Suppressor macrophage treated with lipopolysaccharide for 1 hour (primary cell): Measurements from ENCODE around the gene RIBC2.
"Not testable (repeated sequence)": the region's sequence is repeated elsewhere in the genome, so short reads cannot be mapped to it uniquely, and the experiment has no call there.

Experiments
- DNase-seq, 3 donors: peaks; one replicate each; pipeline ENCODE4 v3.0.0-alpha.2; 2020 to 2022

The RIBC2 gene, protein sequence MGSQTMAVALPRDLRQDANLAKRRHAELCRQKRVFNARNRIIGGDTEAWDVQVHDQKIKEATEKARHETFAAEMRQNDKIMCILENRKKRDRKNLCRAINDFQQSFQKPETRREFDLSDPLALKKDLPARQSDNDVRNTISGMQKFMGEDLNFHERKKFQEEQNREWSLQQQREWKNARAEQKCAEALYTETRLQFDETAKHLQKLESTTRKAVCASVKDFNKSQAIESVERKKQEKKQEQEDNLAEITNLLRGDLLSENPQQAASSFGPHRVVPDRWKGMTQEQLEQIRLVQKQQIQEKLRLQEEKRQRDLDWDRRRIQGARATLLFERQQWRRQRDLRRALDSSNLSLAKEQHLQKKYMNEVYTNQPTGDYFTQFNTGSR

DNA sequence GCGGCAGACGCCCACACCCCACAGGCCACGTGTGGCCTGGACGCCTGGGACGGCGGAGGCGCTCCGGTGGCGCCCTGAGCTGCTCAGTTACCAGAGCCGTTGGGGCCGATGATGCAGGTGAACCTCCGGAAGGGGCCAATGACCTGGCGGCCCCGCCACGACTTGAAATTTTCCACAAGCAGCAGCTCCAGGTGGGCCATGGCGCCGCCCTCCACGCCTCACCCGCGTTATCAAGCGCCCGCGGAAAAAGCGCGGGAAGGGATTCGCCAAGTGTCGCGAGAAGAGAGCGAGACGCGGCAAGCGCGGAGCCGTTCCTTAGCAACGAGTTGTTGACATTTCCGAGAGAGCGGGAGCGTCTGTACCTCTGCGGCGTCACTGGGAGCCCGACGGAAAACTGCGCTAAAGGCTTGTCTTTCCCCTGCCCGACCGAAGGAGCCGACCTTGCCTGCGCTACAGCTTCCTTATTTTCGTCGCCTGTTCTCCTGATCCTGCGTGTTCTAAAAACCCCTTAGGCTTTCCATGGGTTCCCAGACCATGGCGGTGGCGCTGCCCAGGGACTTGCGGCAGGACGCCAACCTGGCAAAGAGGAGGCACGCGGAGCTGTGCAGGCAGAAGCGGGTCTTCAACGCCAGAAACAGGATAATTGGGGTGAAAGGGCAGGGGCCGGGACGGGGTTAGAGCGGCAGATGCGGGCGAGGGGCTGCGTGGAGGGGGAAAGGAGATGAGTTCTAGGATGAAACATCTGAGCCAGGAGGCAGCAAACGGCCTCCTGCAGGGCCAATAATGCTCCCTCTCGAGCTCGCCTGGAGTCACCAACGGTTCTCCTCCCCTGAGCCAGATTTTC, at the start of gene RIBC2, which contains the start of gene SMC1B:
Gene RIBC2 (plus strand): TSS at position 326 of the 844 bp plus-strand sequence. CDS start 194 bp downstream, at position 520.
Gene SMC1B (minus strand): TSS at position 232 of the 844 bp plus-strand sequence. CDS start 32 bp downstream, at position 200.
- DNase-seq = peak; percentile 83 to 90 (median 85)

DNA sequence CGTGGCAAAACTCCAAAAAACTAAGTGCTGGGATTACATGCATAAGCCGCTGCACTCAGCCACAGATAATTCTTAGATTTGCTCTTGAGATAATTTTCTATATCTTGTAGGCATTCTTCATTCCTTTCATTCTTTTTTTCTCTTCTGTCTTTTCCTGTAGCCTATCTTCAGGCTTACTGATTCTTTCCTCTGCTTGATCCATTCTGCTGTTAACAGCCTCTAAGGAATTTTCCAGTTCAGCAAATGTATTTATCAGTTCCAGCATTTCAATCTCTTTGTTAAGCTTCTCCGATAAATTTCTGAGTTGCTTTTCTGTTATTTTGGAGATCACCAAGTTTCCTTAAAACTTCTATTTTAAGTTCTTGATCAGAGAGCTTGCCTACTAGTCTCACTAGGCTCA, 46.8 kb upstream of the RIBC2 start:
- no peak for DNase-seq

DNA sequence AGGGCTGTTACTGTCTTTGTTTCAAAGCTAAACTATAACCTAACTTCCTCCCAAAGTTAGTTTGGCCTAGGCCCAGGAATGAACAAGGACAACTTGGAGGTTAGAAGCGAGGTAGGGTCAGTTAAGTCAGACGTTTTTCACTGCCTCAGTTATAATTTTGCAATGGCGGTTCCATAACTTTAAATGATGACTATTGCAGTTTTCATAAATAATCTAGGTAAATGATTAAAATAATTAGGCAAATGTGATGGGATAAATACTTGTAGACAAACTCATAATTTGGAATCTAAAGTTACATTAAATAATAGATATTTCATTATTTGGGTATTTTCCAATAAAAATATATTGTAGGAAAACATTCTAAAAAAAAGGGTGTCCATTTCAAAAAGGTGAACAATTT, 39.9 kb upstream of the RIBC2 start:
- not testable (repeated sequence) for DNase-seq

DNA sequence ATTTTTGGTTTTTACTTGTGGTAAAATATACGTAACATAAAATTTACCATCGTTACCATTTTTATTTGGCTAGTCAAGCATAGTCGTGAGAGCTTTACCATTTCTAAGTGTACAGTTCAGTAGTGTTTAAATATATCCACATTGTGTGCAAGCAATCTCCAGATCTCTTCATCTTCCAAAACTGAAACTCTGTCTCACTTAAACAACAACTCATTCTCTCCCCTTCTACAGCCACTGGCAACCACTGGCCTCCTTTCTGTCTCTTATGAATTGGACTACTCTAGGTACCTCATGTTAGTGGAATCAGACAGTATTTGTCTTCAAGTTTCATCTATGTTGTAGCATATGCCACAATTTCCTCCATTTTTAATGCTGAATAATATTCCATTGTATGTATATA, 37.5 kb upstream of the RIBC2 start:
- no peak for DNase-seq

DNA sequence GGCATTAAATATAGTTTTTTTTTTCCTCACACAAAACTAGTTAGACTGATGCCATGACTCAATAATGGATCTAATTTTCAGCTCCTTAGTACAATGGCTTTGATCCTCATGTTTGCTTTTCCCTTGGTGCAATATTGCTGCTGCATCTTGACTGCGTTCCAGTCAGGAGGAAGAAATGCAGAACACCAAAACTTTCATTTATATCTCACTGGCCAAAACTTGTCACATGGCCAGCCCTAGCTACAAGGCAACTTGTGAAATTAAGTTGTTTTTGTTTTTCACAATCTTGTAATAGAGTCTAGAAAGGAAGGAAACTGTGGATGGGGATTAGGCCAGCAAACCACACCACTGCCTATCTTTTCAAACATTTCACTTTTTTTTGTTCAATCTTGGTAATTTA, 36.8 kb upstream of the RIBC2 start:
- peak; percentile 56 to 79 (median 77) for DNase-seq

DNA sequence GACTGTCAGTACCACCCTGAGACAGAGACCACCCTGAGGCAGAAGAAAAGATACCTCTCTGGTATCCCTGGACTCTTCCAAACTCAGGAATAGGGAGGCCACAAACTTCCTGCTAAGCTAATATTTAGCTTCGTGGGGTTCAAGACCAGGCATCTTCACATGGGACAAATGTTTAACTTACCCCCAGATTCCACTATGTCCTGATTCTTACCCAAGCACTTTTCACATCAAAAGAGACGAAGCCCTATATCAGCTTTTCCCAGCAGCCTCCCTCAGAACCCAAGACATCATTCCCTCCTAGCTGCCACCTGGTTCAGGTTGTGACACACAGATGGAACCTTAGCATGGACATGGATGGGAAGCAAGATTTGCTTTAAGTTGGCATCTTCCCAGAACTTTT, 32.1 kb upstream of the RIBC2 start:
- DNase-seq = no peak

DNA sequence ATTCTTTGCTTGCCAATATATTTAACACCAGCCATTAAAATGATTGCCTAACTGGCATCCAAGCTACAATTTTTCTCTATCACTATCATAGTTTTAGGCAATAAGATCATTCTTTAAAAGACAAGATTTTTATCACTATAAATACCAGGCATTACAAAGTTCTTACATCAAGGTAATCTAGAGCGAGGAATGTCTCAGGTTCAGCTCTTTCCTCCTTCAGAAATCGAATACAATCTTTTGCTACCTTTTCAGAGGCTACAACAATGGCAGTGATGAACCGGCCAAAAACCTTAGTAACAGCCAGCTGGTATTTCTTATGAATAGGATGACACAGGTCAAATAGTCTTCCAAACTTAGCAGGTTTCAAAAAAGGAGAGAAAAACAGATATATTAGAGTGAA, 23.9 kb upstream of the RIBC2 start:
- no peak for DNase-seq

DNA sequence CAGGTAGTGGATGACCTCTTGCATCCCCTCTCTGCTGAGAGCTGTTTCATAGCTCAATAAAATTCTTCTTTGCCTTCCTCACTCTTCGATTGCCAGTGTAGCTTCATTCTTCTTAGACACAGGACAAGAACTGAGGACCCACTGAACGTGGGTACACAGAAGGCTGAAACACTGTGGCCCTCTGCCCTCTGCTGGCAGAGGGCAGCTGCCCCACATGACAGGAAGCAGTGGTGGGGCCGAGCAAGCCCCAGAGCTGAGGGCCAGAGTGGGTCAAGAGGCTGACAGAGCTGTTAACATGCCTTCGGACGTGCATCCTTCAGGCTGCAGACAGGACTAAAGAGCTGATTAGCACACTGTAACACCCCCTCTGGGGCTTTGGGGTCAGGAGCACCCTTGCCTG, 15.7 kb upstream of the RIBC2 start:
- peak in 2 of 3 donors; percentile 31 to 35 for DNase-seq

DNA sequence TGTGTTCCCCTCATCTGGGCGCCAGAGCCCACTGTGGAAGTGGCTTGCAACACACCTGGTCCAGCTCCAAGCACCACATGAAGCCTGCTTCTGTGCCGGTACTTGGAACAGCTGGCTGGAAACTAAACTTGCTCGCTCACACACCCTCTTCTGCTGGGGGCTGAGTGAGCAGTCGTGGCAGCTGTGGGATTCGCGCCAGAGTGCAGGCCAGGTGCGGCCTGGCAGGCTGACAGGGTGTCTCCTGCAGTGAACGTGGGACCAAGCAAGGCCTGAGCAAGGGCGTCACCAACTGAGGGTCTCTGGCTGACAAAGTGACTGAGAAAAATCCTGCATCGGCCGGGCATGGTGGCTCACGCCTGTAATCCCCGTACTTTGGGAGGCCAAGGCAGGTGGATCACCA, 15.3 kb upstream of the RIBC2 start:
- no peak for DNase-seq

DNA sequence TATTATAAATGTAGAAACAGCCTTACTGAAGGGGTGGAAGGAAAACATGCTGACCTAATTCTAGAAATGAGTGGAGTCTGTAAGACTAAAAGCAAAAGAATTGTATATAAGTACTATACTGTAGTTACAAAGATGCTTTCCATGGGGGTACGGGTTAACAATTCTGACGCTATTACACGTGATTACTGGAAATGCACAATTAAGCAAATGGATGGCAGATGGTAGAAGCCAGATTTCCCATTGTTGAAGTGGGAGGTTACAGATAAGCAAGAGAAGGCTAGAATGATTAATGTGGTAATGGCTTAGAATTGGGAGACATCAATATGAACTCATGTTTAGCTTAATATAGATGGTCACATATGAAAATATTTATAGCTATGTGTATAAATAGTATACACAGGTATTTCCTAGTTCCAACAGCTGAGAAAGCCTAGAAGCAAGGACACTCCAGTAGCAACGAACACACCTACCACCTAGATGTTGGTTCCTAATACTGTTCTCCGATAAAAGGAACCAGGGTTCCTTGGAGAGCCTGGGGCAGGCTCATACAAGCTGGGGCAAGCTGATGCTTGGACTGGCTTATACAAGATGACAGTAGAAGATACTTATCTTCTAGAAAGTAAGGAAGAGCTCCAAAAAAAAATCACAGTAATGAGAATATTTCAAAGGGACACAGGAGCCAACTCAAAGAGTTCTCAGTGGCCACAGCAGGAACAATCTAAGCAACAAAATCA, 13.6 kb upstream of the RIBC2 start:
- no peak for DNase-seq

DNA sequence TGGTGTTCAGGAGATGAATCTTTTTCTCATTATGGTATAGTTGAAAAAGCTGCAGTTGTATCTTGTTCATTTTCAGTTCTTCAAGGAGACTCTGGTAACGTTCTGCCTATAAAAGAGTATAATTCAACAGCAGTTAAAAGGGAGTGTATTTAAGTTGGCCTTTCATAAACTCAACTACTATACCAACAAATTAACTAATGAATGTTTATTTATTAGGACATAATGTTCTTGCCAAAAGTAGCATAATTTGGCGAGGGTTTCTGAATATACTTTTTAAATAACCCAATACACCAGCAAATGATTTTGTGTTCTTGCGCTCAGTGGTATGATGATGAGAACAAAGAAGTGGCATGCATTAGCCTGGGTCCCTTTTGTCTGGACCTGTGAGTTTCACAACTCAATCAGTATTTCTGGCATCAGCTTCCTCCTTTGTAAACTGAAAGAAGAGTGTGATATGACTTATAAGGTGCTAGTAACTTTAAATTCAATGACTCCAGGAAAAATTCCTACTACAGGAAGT, 11.0 kb upstream of the RIBC2 start:
- DNase-seq = peak in 1 of 3 donors; percentile 18

DNA sequence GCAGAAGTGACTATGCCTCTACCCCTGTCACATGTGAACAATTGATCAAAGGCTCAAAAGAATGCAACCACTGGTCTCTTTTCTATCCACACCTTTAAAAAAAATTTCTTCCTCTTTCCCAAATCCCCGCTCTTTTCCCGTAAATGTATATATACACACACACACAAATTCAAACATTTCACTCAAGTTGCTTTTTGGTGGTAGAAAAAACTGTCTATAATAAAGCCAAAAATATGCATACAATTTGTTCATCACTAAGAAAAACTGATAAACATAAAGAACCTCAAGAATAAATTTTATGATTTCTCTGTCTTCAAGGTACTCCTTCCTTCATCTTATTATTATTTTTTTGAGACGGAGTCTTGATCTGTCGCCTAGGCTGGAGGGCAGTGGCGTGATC, 5.7 kb upstream of the RIBC2 start:
- DNase-seq = no peak

DNA sequence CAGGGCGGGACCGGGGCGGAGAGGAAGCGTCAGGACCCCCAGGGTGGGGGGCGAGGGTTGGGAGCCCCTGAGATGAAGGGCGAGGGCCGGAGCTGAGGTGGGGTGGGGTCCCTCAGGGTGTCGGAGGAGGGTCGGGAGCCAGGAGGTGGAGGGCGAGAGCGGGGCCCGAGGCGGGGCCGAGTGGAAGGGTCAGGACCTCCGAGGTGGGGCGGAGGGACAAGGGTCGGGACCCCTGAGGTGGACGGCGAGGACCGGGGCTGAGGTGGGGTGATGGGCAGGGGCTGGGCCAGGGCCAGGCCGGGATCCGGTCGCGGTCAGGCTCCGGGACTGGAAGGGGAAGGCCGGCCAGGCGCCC, 503 bp upstream of the RIBC2 start:
- no peak for DNase-seq

DNA sequence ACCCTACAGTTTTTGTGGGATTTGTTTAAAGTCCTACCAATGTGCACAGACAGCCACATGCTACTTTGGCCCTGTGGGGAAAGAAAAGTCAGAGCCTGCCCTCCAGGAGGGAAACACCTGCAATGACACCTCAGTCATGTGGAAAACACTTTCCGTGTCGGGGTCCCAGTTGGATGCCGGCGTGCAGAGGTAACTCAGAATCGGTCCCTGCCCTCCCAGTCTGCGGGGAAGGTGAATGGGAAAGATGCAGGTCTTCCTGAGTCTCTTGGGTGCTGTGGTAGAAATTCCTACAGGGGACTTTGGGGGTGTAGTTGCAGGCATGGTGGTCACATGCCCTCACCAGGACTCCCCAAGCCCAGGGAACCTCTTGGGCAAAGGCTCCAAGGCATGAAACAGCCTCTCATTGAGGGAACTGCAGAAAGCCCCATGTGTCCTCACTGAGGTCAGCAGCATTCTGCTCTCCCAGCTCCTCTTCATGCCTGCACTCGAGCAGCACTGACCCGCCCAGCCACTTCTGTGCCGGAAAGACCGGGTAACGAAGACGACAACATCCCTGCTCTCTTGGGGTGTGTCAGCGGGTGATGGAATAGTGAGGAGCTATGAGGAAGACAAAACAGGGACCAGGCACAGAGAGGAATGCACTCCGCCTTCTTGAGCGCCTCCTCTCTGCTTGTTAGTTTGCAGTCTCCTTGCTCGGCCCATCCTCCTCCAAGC, 4.7 kb downstream of the RIBC2 start:
- DNase-seq = no peak

DNA sequence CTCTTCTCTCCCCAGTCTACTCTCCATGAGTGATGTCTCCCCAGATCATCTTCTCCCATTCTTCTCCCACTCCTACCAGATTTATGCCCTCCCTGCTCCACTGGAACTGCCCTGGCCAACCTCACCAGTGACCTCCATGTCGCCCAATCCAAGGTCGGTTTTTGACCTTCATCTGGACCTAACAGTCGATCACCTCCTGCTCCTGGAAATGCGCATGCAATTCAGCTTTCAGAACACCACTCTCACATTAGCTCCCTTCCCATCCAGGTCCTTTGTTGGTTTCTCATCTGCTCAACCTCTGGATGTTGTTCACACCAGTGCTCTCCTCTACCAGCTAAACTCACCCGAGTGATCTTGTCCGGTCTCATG, 5.3 kb downstream of the RIBC2 start:
- no peak for DNase-seq

DNA sequence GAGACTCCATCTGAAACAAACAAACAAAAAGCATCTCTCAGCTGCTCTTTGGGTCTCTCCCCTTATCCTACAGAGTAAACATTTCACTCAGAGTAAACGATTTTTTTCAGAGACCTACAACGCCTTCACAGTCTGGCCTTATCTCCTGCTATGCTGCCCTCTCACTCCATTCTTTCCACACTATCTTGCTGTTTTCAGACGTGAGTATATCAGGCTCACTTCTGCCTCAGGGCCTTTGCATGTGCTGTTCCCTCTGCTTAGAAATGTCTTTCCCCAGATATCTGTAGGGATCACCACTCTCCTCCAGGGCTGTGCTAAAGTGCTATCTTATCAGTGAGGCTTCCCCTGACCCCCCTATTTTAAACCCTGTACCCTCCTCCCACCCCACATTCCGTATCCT, 6.5 kb downstream of the RIBC2 start:
- DNase-seq = no peak

DNA sequence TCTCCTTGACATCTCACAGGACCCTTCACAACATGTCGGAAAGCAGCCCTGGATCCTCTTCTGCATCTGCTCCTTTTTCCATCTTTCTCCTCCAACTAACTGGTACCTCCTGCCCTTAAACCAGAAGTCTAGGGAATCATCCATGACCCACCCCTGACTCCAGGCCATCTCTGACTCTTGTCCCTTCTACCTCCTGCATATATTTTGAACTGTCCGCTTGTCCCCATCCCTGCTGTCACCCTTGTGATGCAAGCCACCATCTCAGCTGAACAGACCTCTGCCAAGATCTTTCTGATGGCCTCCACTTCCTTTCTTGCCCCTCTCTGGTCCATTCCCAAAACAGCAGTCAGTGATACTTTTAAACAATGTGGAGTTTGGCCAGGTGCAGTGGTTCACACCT, 7.0 kb downstream of the RIBC2 start:
- no peak for DNase-seq

DNA sequence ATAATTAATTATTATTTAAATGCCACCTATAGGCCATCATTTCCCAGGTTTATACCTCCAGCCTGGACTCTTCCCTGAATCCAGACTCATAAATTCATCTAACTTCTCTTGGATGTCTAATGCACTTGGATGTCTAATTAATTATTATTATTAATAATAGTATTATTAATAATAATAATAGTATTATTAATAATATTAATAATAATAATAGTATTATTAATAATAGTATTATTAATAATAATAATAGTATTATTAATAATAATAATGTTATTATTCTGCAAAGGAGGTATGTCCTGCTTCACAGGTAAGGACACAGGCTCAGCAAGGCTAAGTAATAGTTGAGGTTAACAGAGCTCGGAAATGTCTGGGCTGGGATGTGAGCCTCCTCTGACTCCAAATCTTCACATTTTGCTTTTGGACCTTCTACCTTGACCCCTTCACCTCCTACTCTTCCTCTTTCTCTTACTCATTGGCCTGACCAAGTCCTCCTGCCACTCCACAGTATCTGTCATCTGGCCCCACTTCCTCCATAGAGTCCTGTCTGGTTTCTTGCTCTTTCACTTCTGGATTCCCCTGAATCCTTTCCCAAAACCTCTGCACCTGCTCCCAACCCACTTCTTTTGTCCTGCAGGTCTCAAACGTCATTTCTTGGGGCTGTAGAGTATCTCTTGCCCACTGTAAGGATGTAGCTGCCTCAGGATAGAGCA, 8.0 kb downstream of the RIBC2 start:
- DNase-seq = peak; percentile 60 to 69 (median 65)

DNA sequence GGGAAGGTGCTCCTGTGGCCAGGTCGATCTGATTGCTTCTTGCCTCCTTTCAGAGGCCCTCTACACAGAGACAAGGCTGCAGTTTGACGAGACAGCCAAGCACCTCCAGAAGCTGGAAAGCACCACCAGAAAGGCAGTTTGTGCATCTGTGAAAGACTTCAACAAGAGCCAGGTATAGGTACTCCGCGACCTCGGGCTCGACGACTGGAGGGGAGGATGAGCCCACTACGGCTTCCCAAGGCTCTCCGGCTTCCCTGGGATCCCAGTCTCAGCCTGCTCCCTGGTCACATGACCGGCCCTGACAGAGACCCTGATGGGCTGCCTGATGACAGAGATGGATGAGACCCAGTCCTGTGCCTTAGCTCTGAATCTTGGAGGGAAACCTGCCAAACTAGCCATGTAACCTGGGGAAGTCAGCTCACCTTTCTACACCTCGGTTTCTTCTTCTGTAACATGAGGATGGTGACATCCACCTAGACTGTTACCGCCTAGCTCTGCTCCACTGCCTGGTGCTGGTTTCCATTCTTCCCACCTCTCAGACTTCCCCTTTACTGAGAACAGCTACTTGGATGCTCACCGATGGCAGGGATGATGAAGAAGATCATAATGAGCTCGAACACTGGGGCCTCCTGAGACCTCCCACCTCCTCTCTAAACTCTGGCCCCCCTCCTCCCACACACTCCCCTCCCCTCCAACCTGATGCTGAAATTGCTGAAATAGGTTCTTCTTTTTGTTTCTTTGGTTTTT, 8.9 kb downstream of the RIBC2 start:
- peak in 1 of 3 donors; percentile 16 for DNase-seq

DNA sequence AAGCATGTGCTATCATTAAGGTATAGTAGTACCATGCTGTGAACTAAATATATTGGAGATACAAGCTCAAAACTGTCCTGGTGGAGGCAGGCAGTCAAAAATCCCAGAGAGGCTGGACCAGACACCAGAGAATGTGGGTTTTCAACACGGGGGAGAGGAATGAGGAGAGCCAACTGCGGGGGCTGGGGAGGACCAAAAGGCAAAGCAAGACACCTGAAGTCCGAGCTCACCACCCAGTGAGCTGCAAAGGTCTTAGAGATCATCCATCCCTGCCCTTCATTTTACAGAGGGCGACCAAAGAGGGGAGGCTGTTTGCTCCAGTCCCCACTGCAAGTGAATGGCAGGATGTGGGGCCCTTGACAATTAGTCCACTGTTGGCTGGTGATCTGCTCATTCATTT, 10.0 kb downstream of the RIBC2 start:
- DNase-seq = no peak

DNA sequence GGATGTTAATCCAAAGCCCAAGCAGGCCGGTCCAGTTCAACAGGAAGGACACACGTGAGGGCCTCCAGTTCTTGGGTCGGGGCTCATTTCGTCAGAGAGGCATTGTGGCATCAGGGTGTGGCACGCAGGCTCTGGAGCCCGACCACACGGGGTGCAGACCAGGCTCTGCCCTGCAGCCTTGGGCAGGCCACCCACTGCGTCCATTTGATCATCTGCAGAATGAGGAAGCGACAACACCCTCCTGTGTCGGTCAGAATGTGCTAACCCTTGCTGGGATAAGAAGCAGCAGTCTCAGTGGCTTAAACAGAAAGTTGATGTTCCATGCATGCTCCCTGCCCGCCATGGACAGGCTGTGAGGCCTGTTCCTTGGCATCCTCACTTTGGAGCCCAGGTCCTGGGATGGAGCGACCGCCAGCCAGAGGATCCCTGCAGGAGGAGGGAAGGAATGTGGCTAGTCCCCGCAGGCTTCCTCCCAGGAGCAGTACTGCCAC, 10.8 kb downstream of the RIBC2 start:
- peak; percentile 80 to 85 (median 84) for DNase-seq
